GM12878 (cell line): ENCODE measurements around the gene SFMBT1. TPM values are rescaled to one million over a fixed set of nuclear protein-coding genes. Genes with fewer than 3 reads are reported as not detected.

ENCODE experiments used
- ATAC-seq: fragments of 200-7000 bp; cut with Tn5 transposase; 3 replicates; pipeline ENCODE4 v1.9.1; 2020; ENCODE audit warnings: mild to moderate bottlenecking, moderate library complexity
- BruUV-seq: library from RNA; stranded (reverse); fragments of 400-500 nt; replicated peaks from 2 replicates; lab custom pipeline; 2021; lab: Mats Ljungman, UMichigan
- CTCF ChIA-PET: fragments of 300-600 bp; sonication (Branson Sonifier 250); formaldehyde crosslinking; extraction: SDS; loops from one replicate; lab custom pipeline; 2021; ENCODE audit warnings: inconsistent platforms; lab: Yijun Ruan, JAX
- POLR2A ChIA-PET: fragments of 350-600 bp; formaldehyde crosslinking; extraction: SDS; loops from one replicate; lab custom pipeline; 2021; ENCODE audit warnings: inconsistent platforms; lab: Charles Lee
- RAD21 ChIA-PET: fragments of 300-600 bp; sonication (Branson Sonifier 250); formaldehyde crosslinking; loops from one replicate; lab custom pipeline; 2023; ENCODE audit warnings: antibody characterized with exemption; ENCODE audit not compliant: unreplicated experiment; lab: Charles Lee
- SMC1A ChIA-PET: fragments of 300-600 bp; sonication (Branson Sonifier 250); formaldehyde crosslinking; loops from one replicate; lab custom pipeline; 2023; ENCODE audit not compliant: unreplicated experiment, uncharacterized antibody; lab: Charles Lee
- DNase-seq: peaks from one replicate; pipeline ENCODE4 v3.0.0-alpha.2; 2011; ENCODE audit warnings: low read depth, low spot score
- FAIRE-seq: peaks from 3 replicates; lab custom pipeline; 2011; peaks lifted over from hg19 to GRCh38; lab: Jason Lieb, UNC
- H2AFZ ChIP-seq: 2 replicates; pipeline ENCODE4 v1.6.0; 2011; ENCODE audit warnings: low read depth, low read length, control low read depth; ENCODE audit not compliant: control insufficient read depth
- H3K27ac ChIP-seq: 2 replicates; pipeline ENCODE4 v1.5.1; 2011; ENCODE audit warnings: control low read depth; ENCODE audit not compliant: control insufficient read depth, insufficient read depth
- H3K27me3 ChIP-seq, 2 experiments: replicated peaks in 1 of 2; 2 replicates each; pipeline versions ENCODE4 v1.6.0 to v1.6.1; 2011; ENCODE audit warnings: low read length in 1 of 2; ENCODE audit not compliant: control insufficient read depth in 2 of 2, insufficient read depth in 2 of 2
- H3K36me3 ChIP-seq, 2 experiments: 2 replicates each; pipeline ENCODE4 v1.5.1; 2011; ENCODE audit warnings: low read length in 1 of 2; ENCODE audit not compliant: control insufficient read depth in 2 of 2, insufficient read depth in 2 of 2
- H3K4me1 ChIP-seq: 2 replicates; pipeline ENCODE4 v1.6.1; 2011; ENCODE audit warnings: mild to moderate bottlenecking, low read length, moderate library complexity, mixed read lengths; ENCODE audit not compliant: control insufficient read depth, insufficient read depth
- H3K4me2 ChIP-seq: 2 replicates; pipeline ENCODE4 v1.6.0; 2011; ENCODE audit warnings: control low read depth; ENCODE audit not compliant: control insufficient read depth, insufficient read depth
- H3K4me3 ChIP-seq: fragments of 200-600 bp; sonication (generic); 2 replicates; pipeline ENCODE4 v1.5.1; 2016
- H3K79me2 ChIP-seq: 2 replicates; pipeline ENCODE4 v1.6.0; 2011; ENCODE audit warnings: low read length; ENCODE audit not compliant: control insufficient read depth, insufficient read depth
- H3K9ac ChIP-seq: 2 replicates; pipeline ENCODE4 v1.8.0; 2011; ENCODE audit warnings: low read length, control low read depth, mixed read lengths; ENCODE audit not compliant: control insufficient read depth, insufficient read depth
- H3K9me3 ChIP-seq: replicated peaks from 3 replicates; pipeline ENCODE4 v1.5.1; 2011; ENCODE audit warnings: mild to moderate bottlenecking, low read length; ENCODE audit not compliant: control insufficient read depth, insufficient read depth
- H4K20me1 ChIP-seq: 2 replicates; pipeline ENCODE4 v1.6.0; 2011; ENCODE audit not compliant: control insufficient read depth, insufficient read depth
- BACH1 ChIP-seq: fragments of 450-650 bp; IDR thresholded peaks from 2 replicates; pipeline ENCODE4 v1.6.1; 2017; ENCODE audit warnings: mild to moderate bottlenecking, borderline replicate concordance
- DPF2 ChIP-seq: fragments of 450-650 bp; IDR thresholded peaks from 2 replicates; pipeline ENCODE4 v1.6.1; 2017; ENCODE audit warnings: mild to moderate bottlenecking
- GABPA ChIP-seq: IDR thresholded peaks from 2 replicates; pipeline ENCODE4 v1.6.1; 2014; ENCODE audit warnings: antibody characterized with exemption, low read depth, mild to moderate bottlenecking, inconsistent platforms
- IKZF1 ChIP-seq: fragments of 450-650 bp; conservative IDR thresholded peaks from 2 replicates; pipeline ENCODE4 v1.6.1; 2017; ENCODE audit warnings: antibody characterized with exemption, mild to moderate bottlenecking
- IRF5 ChIP-seq: fragments of 450-650 bp; IDR thresholded peaks from 2 replicates; pipeline ENCODE4 v1.6.1; 2017; ENCODE audit warnings: borderline replicate concordance
- LARP7 ChIP-seq: fragments of 450-650 bp; IDR thresholded peaks from 2 replicates; pipeline ENCODE4 v1.6.1; 2017; ENCODE audit warnings: mild to moderate bottlenecking
- NFIC ChIP-seq: IDR thresholded peaks from 2 replicates; pipeline ENCODE4 v1.6.1; 2012; ENCODE audit warnings: low read depth, mild to moderate bottlenecking, inconsistent platforms, low read length, moderate library complexity
- NKRF ChIP-seq: fragments of 450-650 bp; conservative IDR thresholded peaks from 2 replicates; pipeline ENCODE4 v1.6.1; 2017; ENCODE audit warnings: mild to moderate bottlenecking, moderate library complexity
- NR2F1 ChIP-seq: fragments of 450-650 bp; conservative IDR thresholded peaks from 2 replicates; pipeline ENCODE4 v1.6.1; 2017; ENCODE audit warnings: mild to moderate bottlenecking
- PRDM15 ChIP-seq: fragments of 450-650 bp; formaldehyde crosslinking; IDR thresholded peaks from 2 replicates; pipeline ENCODE4 v1.4.0; 2020; ENCODE audit warnings: mild to moderate bottlenecking, moderate library complexity
- RFX5 ChIP-seq: IDR thresholded peaks from 2 replicates; pipeline ENCODE4 v1.6.1; 2011; ENCODE audit warnings: low read depth, low read length, improper control_type of control experiment
- SIN3A ChIP-seq: IDR thresholded peaks from 2 replicates; pipeline ENCODE4 v1.6.1; 2012; ENCODE audit warnings: low read depth, low read length, improper control_type of control experiment
- SMARCA5 ChIP-seq: fragments of 450-650 bp; IDR thresholded peaks from 2 replicates; pipeline ENCODE4 v1.6.1; 2017; ENCODE audit warnings: mild to moderate bottlenecking
- TBL1XR1 ChIP-seq: IDR thresholded peaks from 2 replicates; pipeline ENCODE4 v1.6.1; 2012; ENCODE audit warnings: low read depth, low read length, improper control_type of control experiment
- YBX1 ChIP-seq: fragments of 450-650 bp; IDR thresholded peaks from 2 replicates; pipeline ENCODE4 v1.6.1; 2016; ENCODE audit warnings: antibody characterized with exemption
- YY1 ChIP-seq: IDR thresholded peaks from 2 replicates; pipeline ENCODE4 v1.6.1; 2011; ENCODE audit warnings: low read depth, mild to moderate bottlenecking, low read length
- ZNF217 ChIP-seq: fragments of 450-650 bp; IDR thresholded peaks from 2 replicates; pipeline ENCODE4 v1.6.1; 2017; ENCODE audit warnings: antibody characterized with exemption, mild to moderate bottlenecking
- WGBS: methylation state at CpG from one replicate; pipeline ENCODE4 v1.1.6; 2016; ENCODE audit warnings: low lambda C conversion rate; ENCODE audit not compliant: insufficient replicate concordance, insufficient coverage; ENCODE audit errors: missing lambda C conversion rate; 5-methylcytosine and 5-hydroxymethylcytosine counted together
- in situ Hi-C: fragments of 300-500 bp; cut with MboI; formaldehyde crosslinking; loops from 9 replicates; pipeline ENCODE4 v1.14.3; 2018; ENCODE audit warnings: mixed read lengths
- intact Hi-C: fragments of 100-400 bp; cut with micrococcal nuclease; formaldehyde crosslinking; loops from one replicate; pipeline ENCODE4 v1.14.2; 2022; ENCODE audit not compliant: unreplicated experiment
- polyA plus RNA-seq, 11 experiments: library from polyadenylated mRNA; depleted of rRNA in 4 of 11; unstranded in 6 of 11; stranded (reverse) in 5 of 11; fragments of >200 nt; fragmentation: Nextera tagmentation in 4 of 11; fragmentation: Illumina TruSeq in 1 of 11; extraction: Ambion mirVana in 4 of 11; extraction: Trizol in 1 of 11; gene quantifications; 1 replicate in 1 of 11; 2 replicates in 10 of 11; pipeline versions ENCODE4 v1.2.1 to v1.2.3, GENCODE V29; 2011 to 2016; ENCODE audit warnings: inconsistent platforms in 2 of 11, missing spikeins in 2 of 11, low read depth in 1 of 11
- total RNA-seq, 4 experiments: library from RNA; depleted of rRNA in 3 of 4; stranded (reverse); fragments of >200 nt in 3 of 4; fragmentation: Illumina TruSeq in 1 of 4; extraction: Trizol in 1 of 4; gene quantifications; 2 replicates each; pipeline versions ENCODE4 v1.2.1 to v1.2.3, GENCODE V29; 2013 to 2021

The SFMBT1 gene
- total and polyA plus RNA-seq, 10 of the 15 experiments (the other 5 are each of a cell fraction or from before 2014, with no cell fraction given): 3.2 to 19.5 (median 11.4) TPM

- Histone ChIP-seq H3K27me3 (no peaks in the 10 kb centered on the region), H3K4me1 (peaks cover 30% of the 10 kb centered on the region), H3K79me2 (peaks cover 41% of the 10 kb centered on the region), H3K36me3 (no peaks in the 10 kb centered on the region), H3K27ac (peak overlapping the region; percentile 66), H4K20me1 (no peaks in the 10 kb centered on the region), H3K9ac (peak overlapping the region; percentile 73), H3K4me3 (peak overlapping the region; percentile 65), H3K4me2 (peak overlapping the region; percentile 91), H2AFZ (peak overlapping the region; percentile 61), H3K9me3 (no peaks in the 10 kb centered on the region)
- intact Hi-C loops: loop anchor here (5.0 to 10.0 kb wide), 3 partner anchors 63 to 340 kb away; partner anchors contain the start of genes GLT8D1 and SPCS1
- RAD21 ChIA-PET: interaction anchor here (0.8 to 1.3 kb wide), 5 partner anchors 10 to 152 kb away, joined by 3 to 7 read pairs (median 3); no protein-coding TSS in a partner anchor
- BruUV-seq: no TSS peak
- CTCF ChIA-PET: interaction anchor here (1.2 to 1.4 kb wide), 3 partner anchors 28 to 152 kb away, joined by 3 to 6 read pairs (median 3); no protein-coding TSS in a partner anchor
- in situ Hi-C loops: no loop called here
- DNase-seq: no peak
- ATAC-seq: peak; percentile 28
- peak; percentile 23 for FAIRE-seq
- SMC1A ChIA-PET: interaction anchor here (0.6 to 2.9 kb wide), 6 partner anchors 9 to 111 kb away, joined by 3 to 8 read pairs (median 4); no protein-coding TSS in a partner anchor
- POLR2A ChIA-PET: interaction anchor here (0.6 to 1.7 kb wide), 6 partner anchors 9 to 509 kb away, joined by 3 to 10 read pairs (median 4); partner anchors contain the start of gene UQCC5
- WGBS: under 1% methylated on average over 56 of the region's 101 CpGs
- TF ChIP-seq DPF2 (peak; percentile 62), TBL1XR1 (no peak), BACH1 (0 out of 2 replicates have a peak, but pooled peaks have one; percentile 64), NKRF (peak; percentile 70; the same call in 1 of the 2 replicates), IRF5 (no peak), SMARCA5 (peak; percentile 85; the same call in 1 of the 2 replicates), GABPA (no peak), LARP7 (peak; percentile 91), RFX5 (no peak), IKZF1 (peak; percentile 63), NFIC (no peak), SIN3A (peak; percentile 27; the same call in 1 of the 2 replicates), PRDM15 (no peak), YY1 (0 out of 2 replicates have a peak, but pooled peaks have one; percentile 3), ZNF217 (peak; percentile 50; the same call in 1 of the 2 replicates), YBX1 (no peak), NR2F1 (peak; percentile 48; the same call in 1 of the 2 replicates)
Measured at GRCh38 chr3:53044711-53045517, 959 bp downstream of the SFMBT1 start.
